ENCODE data around the gene RHOF.

The RHOF gene

DNA sequence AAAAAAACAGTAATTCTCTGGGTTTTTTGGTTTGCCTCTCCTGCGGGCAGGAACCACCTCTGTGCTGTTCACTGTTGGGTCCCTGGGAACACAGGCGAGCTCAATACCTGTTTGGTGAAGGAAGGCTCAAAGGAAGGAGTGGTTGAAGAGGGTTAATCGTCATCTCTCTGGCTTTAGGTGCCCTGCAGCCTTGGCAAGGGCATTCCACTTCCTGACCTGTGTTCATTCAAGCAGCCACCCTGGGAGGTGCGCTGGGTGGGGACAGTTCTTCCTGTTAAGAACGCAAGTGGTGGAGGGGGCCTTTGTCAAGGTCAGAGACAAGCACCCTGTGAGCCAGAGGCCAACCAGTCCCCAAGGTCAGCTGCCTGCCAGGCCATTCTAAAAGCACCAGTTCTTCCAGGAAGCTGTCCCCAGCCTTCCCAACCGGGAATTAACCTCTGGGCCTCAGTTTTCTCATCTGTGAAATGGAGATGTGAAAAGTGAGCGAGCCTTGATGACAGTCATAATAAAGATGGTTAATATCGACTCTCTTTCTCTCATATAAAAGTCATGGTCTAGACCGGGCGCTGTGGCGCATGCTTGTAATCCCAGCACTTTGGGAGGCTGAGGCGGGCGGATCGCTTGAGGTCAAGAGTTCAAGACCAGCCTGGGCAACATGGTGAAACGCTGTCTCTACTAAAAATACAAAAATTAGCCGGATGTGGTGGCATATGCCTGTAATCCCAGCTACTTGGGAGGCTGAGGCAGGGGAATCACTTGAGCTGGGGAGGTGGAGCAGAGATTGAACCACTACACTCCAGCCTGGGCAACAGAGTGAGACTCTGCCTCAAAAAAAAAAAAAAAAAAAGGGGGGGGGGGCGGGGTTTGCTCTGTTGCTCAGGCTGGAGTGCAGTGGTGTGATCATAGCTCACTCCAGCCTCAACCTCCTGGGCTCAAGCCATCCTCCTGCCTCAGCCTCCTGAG, 6.1 kb downstream of the RHOF start:
- H3K4me3 ChIP-seq (ENCODE audit: low read length), result no peak overlapping the region
- no peak for TF ChIP-seq ZNF274 (IDR thresholded peaks at IDR 0.05; ENCODE audit: low read depth, low read length)

DNA sequence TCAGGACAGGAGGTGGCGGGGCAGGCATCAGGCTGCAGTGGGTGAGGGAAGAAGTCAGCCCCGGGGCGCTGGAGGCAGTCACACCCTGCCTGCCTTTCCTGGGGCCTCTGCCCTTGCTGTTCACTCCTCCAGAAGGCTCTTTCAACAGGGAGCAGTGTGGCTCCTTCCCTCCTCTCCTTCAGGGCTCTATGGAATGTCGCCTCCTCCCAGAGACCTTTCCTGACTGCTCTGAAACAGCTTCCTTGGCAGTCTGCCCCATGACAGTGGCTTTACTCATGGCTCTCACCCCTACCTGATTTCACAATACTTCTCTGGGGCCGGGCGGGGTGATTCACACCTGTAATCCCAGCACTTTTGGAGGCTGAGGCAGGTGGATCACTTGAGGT, 7.1 kb downstream of the RHOF start:
- TF ChIP-seq ZNF274 (IDR thresholded peaks at IDR 0.05; ENCODE audit: low read depth, low read length), result no peak

DNA sequence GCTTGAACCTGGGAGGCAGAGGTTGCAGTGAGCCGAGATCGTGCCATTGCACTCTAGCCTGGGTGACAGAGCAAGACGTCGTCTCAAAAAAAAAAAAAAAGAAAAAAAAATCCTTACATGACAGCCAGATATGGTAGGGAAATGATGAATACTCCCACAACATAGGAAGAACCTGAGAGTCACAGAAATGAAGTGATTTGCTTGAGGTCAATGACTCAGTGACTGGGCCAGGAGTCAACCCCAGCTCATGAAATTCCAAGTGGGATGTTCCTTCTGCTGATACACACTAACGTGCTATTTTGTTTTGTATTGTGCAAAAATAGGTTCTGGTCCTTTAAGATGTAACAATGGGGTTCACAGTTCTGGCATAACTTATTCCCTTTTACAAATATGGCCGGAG, 9.0 kb downstream of the RHOF start:
- no peak overlapping the region for H3K4me3 ChIP-seq (ENCODE audit: low read length)
- no peak for TF ChIP-seq ZNF274 (IDR thresholded peaks at IDR 0.05; ENCODE audit: low read depth, low read length)

More for the DNA sequence above, 7.1 kb downstream of the RHOF start:
- H3K4me3 ChIP-seq (ENCODE audit: low read length), result no peak overlapping the region

DNA sequence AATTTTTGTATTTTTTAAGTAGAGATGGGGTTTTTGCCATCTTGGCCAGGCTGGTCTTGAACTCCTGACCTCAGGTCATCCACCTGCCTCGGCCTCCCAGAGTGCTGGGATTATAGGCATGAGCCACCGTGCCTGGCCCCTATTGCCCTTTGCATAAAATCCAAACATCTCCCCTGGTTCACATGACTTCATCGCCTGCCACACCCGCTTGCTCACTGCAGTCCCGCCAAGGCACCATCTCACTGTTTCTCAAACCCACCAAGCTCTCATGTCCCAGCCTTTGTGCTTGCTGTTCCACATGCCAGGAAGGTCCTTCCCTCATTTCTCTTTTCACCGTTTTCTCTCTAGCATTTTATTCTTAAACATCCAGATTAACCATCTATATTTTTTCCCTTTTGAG, 9.7 kb downstream of the RHOF start:
- no peak for TF ChIP-seq ZNF274 (IDR thresholded peaks at IDR 0.05; ENCODE audit: low read depth, low read length)
- no peak overlapping the region for H3K4me3 ChIP-seq (ENCODE audit: low read length)

DNA sequence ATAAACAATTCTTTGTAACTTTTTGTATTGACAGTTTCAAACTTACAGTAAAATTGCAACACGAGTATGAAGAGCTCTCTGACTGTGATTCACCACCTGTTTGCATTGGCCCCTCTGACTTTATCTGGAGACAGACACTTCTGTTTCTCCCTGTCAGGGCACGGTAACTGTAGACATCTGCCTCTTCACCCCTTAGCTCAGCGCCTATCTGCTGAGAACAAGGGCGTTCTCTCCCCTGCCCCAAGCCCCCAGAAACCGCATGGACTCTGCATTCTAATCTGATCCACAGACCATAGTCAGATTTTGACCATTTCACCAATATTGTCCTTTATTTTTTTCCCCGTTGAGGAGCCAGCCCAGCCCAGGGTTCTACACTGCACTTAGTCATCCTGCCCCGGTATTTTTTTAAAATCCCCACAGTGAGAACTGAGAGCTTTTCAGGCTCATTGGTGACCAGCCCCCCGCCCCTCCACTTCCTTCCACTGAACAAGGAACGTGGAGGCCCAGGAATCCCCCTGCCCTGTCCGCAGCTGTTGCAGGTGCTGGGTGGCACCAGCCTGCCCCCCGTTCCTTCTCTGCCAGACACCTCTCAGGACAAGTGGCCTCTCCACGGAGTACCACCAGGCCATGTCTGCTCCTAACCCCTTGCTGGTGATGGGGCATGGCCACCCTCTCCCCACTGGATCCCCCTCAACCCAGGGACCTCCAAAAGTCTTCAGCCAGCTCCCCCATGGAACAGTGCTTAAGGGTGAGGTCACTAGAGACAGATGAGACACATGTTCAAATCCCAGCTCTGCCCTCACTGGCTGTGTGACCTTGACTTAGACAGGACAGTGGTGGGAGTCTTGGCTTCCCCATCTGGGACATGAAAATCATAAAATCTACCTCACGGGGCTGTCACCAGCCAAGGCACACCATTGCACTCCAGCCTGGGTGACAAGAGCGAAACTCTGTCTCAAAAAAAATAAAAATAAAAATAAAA, 11.2 kb downstream of the RHOF start:
- TF ChIP-seq ZNF274 (IDR thresholded peaks at IDR 0.05; ENCODE audit: low read depth, low read length), result no peak
- H3K4me3 ChIP-seq (ENCODE audit: low read length), result peak overlapping the region; percentile 9; the same call in 1 of the 2 replicates

DNA sequence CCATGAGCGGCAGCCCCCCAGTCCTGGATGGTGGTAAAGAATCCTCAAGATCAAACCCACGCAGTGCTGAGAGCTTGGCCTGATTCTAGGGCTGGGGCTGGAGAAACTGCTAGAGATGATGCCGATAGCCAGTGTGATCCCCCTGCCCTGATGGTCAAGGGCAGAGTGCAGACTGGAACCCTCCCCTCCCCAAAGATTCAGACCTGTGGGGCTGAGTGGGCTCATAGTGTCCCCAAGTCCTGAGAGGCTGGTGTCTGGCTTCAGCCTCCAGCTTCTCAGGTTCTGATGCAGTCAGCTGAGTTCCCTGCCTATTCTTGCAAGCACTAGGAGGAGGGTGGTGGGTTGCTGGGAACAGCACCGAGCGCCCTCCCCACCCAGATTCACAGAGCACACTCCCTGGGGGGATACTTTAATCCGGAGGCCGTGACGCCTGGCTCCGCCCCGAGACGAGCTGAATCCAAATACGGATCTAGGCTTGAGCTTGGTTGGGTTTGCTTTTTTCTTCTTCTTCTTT, 11.9 kb downstream of the RHOF start:
- H3K4me3 ChIP-seq (ENCODE audit: low read length), result peak overlapping the region; percentile 9; the same call in 1 of the 2 replicates
- TF ChIP-seq ZNF274 (IDR thresholded peaks at IDR 0.05; ENCODE audit: low read depth, low read length), result no peak

DNA sequence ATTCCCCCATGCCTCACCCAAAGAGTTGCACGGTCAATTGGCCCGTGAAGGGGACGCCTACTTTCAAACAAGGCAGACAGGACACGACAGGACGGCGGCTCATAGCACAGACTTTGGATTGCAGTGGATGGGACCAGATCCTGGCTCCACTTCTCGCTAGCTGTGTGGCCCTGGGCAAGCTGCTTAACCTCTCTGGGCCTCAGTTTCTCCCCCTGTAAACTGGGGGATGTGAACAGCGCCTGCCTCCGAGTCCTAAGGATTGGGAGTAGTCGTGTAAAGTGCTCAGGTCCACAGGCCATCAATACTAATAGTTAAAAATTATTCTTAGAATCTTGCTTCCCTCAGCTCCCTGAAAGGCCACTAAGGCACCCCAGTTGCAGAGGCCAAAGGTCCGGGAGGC, 13.1 kb downstream of the RHOF start:
- H3K4me3 ChIP-seq (ENCODE audit: low read length), result no peak overlapping the region
- no peak for TF ChIP-seq ZNF274 (IDR thresholded peaks at IDR 0.05; ENCODE audit: low read depth, low read length)

DNA sequence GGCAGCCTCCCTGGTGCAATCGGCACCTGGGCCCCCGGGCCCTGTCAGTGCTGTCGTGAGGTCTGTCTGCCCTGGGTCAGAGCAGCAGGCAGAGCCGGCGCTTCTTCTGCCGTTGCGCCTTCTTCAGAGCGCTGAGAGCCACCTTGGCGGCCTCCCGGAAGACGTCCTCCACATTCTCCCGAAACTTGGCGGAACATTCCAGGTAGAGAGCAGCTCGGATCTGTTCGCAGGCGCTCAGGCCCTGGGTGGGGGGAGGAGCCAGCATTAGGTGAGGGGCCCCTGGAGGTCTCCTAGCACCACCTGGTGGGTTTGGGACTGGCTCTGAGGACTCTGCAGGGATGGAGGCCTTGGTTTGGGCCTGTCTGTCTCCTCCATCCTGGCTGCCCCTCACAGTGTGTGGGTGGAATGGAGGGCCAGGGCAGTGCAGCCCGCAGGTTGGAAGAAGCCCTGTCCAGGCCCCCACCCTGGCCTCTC, 14.0 kb downstream of the RHOF start:
- no peak overlapping the region for H3K4me3 ChIP-seq (ENCODE audit: low read length)
- no peak for TF ChIP-seq ZNF274 (IDR thresholded peaks at IDR 0.05; ENCODE audit: low read depth, low read length)

DNA sequence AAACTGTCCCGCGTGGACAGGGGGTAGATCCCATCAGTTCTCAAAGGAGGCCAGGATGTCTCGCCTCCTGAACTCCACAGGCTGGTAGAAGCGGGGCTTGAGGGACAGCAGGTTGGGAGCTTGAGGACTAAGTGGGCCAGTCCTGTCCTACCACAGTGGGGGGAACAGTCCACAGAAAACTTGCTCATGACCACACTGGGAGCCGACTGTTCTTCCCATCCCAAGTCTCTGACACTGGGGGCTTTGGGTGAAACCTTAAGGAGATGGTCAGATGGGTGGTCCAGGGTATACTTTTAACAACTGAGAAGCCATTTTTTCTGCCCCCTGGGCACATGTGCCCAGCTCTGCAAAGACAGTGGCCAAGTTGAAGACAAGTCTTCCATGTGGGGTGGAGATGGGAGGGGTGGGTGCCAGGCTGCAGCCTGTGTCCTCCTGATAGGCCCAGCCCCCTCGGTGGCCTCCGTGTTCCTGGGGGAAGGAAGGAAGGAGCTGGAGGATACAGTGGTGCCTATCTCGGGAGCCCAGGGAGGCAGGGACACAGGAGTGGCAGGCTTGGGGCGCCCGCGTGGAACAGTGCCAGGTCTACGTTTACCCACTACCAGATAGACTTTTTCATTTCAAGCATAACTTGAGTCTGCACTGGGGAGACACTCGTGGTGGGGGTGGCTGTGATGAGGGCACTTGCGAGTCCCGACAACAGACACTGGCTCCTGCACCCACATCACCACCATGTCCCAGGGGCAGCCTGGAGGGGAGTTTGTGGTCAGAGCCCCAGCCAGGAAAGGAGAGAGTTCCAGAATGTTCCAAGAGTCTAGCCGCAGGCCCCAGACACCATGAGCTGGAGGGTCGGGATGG, 14.7 kb downstream of the RHOF start:
- no peak overlapping the region for H3K4me3 ChIP-seq (ENCODE audit: low read length)
- TF ChIP-seq ZNF274 (IDR thresholded peaks at IDR 0.05; ENCODE audit: low read depth, low read length), result no peak

DNA sequence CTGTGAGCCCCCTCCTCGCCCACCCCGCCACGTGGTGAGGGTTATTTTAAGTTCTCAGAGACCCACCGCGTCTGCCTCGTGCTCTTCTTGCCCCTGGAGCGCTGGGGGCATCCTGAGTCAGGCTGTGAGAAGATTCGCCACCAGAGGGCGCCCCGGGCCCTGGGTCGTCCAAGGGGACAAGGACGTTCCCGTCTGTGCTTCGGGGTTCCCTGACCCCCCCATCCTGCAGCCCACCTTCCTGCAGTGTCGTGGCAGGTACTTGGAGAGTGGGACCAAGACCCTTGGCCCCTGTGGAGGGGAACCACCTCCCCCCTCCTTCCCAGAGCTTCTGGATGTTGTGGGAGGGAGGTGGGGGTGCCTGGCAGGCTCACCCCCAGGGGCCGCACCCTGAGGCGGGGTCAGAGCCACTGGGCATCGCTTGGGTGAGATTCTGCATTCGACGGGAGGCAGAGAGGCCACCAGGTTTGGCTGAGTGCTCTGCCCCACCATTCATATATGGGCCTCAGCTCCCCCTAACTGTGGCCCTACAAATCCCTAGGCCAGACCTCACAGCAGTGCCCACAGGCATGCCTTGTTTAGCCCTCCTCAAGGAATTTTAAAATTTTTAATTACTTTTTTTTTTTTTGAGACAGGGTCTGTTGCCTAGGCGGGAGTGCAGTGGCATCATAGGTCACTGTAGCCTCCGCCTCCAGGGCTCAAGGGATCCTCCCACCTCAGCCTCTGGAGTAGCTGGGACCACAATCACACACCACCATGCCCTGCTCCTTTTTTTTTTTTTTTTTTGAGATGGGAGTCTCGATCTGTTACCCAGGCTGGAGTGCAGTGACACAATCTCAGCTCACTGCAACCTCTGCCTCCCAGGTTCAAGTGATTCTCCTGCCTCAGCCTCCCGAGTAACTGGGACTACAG, 17.0 kb downstream of the RHOF start:
- H3K4me3 ChIP-seq (ENCODE audit: low read length), result no peak overlapping the region
- no peak for TF ChIP-seq ZNF274 (IDR thresholded peaks at IDR 0.05; ENCODE audit: low read depth, low read length)

DNA sequence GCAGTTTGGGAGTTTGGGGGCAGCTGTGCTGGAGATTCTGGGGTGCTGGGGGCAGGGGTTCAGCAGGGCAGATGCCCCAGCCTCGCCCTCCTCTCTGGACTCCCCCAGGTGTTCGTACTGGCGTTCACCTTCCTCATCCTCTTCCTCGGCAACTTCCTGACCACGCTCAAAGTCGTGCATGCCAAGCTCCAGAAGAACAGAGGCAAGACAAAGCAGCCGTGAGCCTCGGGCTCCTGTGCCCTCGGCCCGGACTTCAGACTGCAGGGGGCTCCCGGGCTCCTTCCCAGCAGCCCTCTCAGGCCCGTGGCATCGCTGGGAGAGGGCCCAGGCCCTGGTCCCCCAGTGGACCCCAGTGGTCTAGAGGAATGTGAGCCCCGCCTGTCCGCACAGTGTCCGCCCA, 18.0 kb downstream of the RHOF start:
- TF ChIP-seq ZNF274 (IDR thresholded peaks at IDR 0.05; ENCODE audit: low read depth, low read length), result no peak
- H3K4me3 ChIP-seq (ENCODE audit: low read length), result no peak overlapping the region

DNA sequence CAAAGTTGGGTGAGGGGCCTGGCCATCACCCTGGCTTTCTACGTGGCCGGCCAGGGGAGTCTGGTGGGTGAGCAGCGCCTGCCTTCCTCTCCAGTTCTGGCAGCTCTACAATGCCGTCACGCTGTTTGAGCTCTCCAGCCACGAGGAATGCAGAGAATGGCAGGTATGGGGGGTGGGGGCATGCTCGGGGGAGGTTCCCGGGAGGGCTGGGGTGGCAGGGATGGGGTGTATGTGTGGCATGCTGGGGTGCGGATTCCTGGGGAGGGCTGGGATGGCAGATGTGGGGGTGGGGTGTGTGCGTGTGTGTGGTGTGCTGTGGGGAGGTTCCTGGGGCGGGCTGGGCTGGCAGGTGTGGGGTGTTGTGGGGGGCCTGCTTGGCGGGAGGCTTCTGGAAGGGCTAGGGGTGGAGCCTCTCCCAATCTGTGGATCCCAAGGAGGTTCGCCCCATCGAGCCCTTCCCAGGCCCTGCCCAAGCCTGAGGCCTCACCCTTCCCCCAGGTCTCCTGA, 18.5 kb downstream of the RHOF start:
- H3K4me3 ChIP-seq (ENCODE audit: low read length), result no peak overlapping the region
- TF ChIP-seq ZNF274 (IDR thresholded peaks at IDR 0.05; ENCODE audit: low read depth, low read length), result no peak

Data from GM08714 (cell line).